ENCODE measurements around the gene SUSD6.

The SUSD6 gene

DNA sequence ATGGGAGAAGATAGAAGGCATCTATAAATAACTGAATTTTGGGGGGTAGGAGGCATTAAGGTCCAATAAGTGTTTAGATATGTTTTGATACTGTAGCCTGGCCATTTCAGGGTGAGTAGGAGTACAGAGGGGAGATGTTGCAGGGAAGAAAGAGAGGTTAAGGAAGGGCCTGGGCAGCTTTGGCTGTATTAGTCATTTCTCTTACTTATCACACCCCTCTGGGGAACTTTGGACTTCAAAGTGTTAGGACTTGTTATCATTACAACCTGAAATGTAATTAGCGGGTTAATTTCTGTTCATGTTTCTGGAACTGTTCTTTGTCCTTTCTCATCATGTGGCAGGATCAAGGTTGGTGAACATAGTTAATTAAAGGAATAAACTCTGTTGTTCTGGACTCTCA, 40.3 kb downstream of the SUSD6 start:
- no peak for DNase-seq

- DNase-seq = no peak
Measured at GRCh38 chr14:69652942-69653684, 41.7 kb downstream of the SUSD6 start.

GRCh38 chr14:69654116-69654515, 42.7 kb downstream of the SUSD6 start:
- DNase-seq = no peak

DNA sequence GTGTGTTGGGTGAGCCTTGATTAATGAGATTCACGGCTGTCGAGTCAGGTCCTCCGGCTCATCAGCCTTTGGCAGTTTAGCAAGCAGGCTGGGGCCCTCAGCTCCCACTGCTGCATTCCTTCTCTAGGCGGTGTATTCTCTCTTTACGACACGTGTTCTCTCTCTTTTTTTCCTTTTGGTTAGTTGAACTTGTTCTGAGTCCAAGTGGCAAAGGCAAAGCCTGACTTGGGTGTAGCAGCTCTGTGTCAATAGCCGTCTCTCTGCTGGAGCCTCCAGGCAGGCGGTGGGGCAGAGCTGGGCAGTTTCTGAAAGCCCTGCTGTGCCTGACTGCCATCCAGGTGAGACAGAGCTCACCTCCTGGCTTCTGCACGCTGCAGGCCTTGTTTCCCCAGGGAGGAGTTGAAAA, 46.6 kb downstream of the SUSD6 start:
- DNase-seq = no peak

DNA sequence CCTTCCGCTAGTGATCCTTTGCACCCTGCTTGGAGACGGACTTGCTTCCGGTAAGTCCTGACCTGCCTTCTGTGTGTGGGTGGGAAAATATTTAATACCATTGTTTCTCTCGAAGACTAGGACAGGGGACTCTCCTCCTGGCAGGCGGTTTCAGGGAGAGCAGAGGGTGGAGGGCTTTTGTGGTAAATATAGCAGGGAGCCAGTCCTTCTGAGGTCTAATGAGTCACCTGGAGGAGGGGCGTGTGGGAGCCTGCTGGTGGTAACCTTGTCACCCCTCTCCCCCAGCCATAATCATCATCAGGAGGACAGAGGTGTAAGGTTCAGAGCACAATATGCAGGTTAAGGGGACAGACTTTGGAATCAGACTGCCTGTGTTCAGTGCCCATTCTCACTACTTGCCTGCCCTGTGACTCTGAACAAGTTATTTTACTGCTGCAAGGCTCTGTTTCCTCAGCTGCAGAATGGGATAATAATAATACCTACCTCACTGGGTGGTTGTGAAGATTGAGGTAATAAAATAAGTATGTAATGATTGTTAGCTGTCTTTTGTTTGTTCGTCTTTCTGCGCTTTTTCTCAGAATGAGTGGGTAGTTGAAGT, 47.4 kb downstream of the SUSD6 start:
- no peak for DNase-seq

GRCh38 chr14:69660344-69661193, 49.2 kb downstream of the SUSD6 start:
- DNase-seq = no peak

DNA sequence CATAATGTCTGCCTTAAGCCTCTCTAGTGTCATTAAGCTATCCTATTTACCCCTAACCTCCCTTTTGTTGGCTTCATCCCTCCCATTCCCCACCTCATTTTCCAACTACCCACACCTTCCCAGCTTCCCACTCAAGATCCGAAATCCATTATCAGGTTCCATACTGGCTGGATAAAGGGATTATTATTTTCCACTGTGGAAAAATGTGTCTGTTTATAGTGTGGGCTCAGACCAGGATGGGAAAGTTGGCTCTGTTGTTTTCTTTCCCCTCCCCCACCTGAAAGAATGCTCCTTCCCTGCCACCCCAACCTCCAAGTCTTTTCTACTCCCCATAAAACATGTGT, 49.8 kb downstream of the SUSD6 start:
- no peak for DNase-seq

DNA sequence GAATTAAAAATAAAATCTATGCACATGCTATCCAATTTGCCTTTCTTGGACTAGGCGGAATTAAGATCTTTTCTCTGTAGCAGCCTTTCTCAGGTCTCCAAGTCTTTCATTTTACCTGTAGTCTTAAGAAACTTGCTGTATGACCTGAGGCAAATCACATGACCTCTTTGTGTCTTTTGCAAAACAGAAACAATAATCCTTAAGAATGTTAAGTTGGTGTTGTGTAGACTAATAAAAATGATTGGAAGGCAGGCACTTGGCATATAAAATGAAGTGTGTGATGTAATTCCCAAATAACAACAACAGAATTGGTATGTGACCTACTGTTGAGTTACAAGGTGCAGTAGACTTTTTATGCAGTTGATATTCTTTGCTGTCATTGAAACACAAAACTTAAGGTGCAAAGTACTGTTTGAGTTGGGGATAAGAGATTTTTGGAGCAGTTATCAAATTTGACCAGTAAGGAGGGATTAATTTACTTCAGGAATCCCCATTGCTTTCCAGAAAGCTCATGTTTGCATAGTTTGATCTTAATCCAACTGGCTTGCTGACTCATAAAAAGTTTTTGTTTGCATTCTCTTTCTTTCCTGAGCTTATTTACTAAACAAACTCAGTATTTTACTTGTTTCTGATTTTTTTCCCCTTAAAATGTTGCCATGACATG, 51.4 kb downstream of the SUSD6 start:
- DNase-seq = no peak

DNA sequence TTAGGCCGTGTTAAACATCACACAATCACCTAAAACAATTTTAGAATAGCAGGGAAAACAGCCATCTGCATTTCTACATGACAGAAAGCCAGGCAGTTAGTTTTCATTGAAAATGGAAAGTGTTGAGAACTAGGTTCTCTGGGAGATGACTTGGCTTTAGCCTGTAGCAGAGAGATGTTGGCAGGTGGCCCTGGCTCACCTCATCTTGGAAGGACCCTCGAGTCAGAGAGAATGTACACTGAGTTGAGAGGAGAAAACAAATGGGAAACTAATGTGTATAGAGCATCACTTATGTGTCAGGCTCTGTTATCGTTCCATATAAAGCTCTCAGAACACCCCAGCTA, 51.9 kb downstream of the SUSD6 start:
- DNase-seq = no peak

- DNase-seq = no peak
Measured at GRCh38 chr14:69664265-69664664, 52.9 kb downstream of the SUSD6 start.

DNA sequence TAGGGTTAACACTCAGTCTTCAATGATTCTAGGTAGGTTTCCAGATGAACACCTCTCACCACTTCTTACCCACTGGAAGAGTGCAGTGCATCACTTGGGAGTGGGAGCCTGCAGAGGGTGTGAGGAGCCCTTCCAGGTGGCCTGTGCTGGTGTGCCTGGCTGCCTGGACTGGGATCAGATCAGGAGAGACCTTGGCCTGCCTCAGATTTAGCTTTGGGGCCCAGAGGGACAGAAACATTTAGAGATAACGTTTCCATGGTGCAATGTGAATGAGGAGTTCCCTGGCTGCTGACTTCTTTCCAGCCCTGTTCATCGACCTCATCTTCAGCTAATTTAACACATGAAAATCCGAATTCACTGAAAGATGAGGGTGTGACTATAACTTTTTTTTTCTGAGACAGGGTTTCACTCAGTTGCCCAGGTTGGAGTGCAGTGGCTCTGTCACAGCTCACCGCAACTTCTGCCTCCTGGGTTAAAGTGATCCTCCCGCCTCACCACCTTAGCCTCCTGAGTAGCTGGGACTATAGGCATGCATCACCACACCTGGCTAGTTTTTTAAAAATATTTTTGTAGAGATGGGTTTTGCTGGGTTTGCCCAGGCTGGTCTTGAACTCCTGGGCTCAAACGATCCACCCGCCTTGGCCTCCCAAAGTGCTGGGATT, 53.6 kb downstream of the SUSD6 start:
- no peak for DNase-seq

- no peak for DNase-seq
Measured at GRCh38 chr14:69665631-69666030, 54.2 kb downstream of the SUSD6 start.

- DNase-seq = no peak
Measured at GRCh38 chr14:69666112-69666511, 54.7 kb downstream of the SUSD6 start.

- no peak for DNase-seq
Measured at GRCh38 chr14:69666690-69667211, 55.4 kb downstream of the SUSD6 start.

DNA sequence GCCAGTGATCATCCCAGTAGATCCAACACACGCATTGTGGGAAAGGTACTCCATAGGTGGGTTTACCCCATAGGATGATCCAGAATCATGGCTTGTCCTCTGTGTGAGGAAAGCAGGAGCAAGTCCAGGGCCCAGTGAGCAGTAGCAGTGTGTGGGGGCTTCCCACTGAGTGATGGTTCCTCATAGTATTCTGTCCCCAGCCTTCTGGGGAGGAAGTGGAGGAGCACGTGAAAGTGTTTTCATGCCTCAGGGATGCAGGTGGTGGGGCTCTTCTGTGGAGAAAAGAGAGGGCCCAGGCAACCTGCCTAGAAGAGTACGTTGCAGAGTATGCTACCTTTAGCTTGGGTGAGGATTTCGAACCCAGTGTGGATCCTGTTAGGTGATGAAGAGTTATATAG, 56.5 kb downstream of the SUSD6 start:
- no peak for DNase-seq

DNA sequence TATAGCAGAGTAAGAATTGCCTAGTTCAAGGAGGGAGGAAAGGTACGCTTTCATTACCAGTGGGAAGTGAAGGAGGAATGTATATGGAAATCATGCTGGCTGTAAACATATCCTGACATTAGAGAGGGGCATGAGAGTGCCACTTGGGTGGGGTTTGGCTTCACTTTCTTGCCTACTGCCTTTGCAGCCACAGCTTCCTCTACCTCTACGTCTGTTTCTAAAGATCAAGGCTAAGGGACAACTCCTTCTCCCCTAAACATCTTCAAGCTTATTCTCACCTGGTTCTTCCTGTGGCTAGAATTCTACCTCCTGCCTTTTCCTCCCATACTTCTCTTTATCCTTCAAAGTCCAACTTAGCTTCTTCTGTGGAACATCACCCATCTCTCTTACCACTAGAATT, 58.0 kb downstream of the SUSD6 start:
- no peak for DNase-seq

DNA sequence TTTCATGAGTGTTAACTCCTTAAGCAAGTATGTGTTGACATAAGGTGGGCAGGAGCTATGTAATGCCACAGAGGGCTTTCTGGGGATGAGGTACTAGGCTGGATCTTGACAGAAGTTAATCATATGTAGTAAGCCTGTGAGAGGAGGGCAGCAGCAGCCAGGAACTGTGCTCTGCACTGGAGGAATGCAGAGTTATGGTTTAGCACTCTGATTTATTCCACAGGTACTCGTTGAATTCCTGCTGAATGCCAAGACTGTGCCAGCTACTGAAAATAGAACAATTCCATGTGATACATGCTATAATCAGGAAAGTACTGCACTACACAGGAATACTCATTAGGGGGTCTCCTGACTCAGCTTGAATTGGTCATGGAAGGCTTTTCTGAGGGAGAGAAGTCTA, 58.7 kb downstream of the SUSD6 start:
- DNase-seq = no peak

GRCh38 chr14:69671365-69672030, 60.1 kb downstream of the SUSD6 start:
- DNase-seq = no peak

- no peak for DNase-seq
Measured at GRCh38 chr14:69672356-69672755, 61.0 kb downstream of the SUSD6 start.

- no peak for DNase-seq
Measured at GRCh38 chr14:69673104-69673503, 61.7 kb downstream of the SUSD6 start.

GRCh38 chr14:69673578-69674305, 62.3 kb downstream of the SUSD6 start:
- DNase-seq = no peak
